ENCODE results near the gene CSMD2.
"Not testable (repeated sequence)": the region's sequence is repeated elsewhere in the genome, so short reads cannot be mapped to it uniquely, and the experiment has no call there.

Gene CSMD2
- total RNA-seq: 0 reads per million in 2 donors

- no peak for DNase-seq
Observed at GRCh38 chr1:34164771-34165391, at the start of gene CSMD2. Gene CSMD2, minus strand, starts transcription at chr1:34165230. Its CDS starts 133 bp downstream, at chr1:34165097.

DNA sequence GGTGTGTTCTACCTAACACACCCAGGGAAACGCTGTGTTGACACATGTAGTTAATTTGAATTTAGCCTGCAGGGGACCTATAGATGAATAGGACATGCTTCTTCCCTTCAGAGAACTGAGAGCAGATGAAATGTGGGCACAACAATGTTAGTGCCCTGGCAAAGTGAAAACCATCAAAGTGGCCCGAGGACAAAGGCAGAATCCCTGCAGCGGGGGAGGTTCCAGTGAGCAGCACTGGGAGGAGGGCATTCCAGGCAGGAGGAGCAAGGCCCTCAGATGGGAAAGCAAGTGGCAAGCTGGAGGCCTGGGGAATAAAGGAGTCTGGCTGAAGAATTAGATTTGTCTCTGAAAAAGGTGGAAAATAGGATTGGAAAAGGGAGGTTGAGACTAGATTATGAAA is 48.9 kb upstream of the CSMD2 start:
- DNase-seq: no peak

DNA sequence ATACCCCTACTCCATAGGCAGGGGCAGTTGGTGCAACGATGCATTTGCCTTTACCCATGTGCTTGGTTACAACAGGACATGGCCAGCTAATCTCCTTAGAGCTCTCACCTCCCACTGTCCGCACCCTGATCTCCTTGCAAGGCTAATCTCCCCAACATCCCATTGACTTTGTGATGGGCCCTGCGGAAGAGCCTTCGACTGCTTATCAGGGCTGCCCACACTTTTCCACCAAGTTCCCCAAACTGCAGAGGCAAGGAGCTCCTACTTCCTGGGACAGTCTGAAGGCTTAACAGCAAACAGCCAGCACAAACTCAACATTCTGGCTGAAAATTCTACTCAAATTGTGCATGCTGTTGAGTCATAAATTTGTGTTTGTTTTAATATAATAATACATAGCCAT is 47.6 kb upstream of the CSMD2 start:
- DNase-seq: no peak

- DNase-seq: no peak
Observed at GRCh38 chr1:34199927-34200326, 34.9 kb upstream of the CSMD2 start.

DNA sequence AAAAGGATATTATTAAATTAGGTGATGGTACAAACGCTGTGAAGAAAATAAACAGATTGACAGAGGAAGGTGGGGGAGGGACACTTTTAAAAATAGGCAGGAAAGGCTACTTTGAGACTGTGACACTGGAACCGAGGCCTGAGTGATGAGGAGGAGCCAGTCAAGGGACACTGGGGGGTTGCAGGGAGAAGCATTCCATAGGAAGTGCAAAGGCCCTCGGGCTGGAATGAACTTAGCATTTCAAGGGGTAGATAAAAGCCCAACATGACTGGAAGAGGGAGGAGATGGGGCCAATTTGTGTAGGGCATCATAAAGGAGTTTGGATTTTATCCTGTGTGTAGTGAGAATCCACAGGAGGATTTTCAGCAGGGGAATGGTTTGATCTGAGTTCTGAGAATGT is 27.6 kb upstream of the CSMD2 start:
- DNase-seq: no peak

DNA sequence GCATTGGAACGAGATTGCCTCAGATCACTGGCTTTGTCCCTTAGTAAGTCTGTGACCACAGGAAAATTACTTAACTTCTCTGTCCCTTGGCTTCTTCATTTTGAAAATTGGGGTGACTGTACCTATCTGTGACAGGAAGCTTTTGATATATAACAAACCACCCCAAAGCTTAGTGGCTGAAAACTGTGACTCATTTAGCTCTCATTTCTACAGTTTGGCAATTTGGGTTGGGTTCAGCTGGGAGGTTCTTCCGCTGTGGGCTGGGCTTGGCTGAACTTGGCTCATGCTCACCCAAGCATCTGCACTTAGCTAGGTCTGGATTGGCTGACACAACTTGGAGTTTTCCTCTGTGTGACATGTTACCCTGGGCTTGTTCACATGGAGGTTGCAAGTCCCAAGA is 25.7 kb upstream of the CSMD2 start:
- no peak for DNase-seq

GRCh38 chr1:34188985-34189384 is 24.0 kb upstream of the CSMD2 start:
- DNase-seq: no peak

GRCh38 chr1:34188418-34188817 is 23.4 kb upstream of the CSMD2 start:
- no peak for DNase-seq

GRCh38 chr1:34186741-34187494 is 21.9 kb upstream of the CSMD2 start:
- DNase-seq: no peak

GRCh38 chr1:34183381-34183780 is 18.4 kb upstream of the CSMD2 start:
- DNase-seq: not testable (repeated sequence)

DNA sequence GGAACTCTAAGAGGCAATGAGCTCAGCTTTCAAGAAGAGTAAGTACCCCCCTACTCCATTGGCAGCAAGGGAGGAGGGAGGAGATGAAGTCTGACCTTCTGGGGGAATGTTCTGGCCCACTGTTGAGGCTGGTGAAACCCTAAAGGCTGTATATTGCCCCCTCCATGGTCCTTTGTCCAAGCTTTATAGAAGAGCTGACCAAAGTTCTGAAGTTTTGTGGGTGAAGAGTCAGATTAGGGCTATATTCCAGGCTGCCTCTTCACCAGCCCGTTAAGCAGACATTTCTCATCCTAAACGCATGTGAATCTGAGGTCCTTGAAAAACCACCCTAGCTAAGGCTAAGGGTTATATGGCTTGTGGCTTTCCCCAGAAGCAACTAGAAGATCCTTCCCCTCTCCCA is 13.0 kb upstream of the CSMD2 start:
- no peak for DNase-seq

- no peak for DNase-seq
Observed at GRCh38 chr1:34176830-34177603, 12.0 kb upstream of the CSMD2 start, which contains the start of gene C1orf94. Gene C1orf94, plus strand, starts transcription at chr1:34176907. Its CDS starts 883 bp downstream, at chr1:34177790.

GRCh38 chr1:34175744-34176143 is 10.7 kb upstream of the CSMD2 start:
- DNase-seq: no peak

DNA sequence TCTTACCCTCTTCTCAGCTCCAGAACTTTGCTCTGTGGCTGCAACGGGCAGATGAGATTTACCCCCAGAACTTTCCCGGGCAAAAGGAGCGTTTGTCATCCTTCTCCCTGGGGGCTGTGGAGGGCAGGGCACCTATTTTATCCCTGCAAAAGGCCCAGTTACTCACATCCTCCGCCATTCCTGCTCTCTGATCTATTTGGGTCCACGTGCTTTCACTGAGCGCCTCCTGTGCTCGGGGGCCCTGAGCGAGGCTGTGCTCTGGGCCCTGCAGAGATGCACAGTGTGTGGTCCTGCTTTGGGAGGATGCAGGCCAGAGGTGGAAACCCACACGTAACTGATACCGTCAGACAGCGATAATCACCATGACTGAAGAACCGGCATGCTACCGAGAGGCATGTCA is 2.4 kb upstream of the CSMD2 start:
- no peak for DNase-seq

- no peak for DNase-seq
Observed at GRCh38 chr1:34166625-34167361, 1.8 kb upstream of the CSMD2 start.

DNA sequence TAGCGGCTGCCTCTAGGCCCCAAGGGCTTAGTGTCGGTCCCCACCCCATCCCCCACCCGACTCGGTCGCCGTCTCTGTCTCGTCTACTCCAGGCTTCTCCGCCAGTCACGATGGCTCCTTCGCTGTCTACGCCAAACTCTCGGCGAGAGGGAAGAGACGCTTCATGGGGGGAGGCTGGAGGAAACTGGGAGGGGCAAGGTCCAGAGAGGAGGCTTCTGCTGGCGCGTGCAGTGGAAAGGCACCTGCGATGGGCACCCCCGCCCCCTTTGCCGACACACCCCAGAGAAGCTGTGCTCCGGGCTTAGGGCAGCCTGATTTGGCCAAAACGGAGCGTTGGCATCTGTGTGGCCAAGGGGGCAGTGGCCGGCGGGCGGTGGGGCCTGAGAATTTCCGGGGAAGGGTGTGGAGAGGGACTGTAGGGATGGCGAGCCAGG is 1.2 kb upstream of the CSMD2 start:
- DNase-seq: no peak

- no peak for DNase-seq
Observed at GRCh38 chr1:34165422-34165921, 442 bp upstream of the CSMD2 start.

DNA sequence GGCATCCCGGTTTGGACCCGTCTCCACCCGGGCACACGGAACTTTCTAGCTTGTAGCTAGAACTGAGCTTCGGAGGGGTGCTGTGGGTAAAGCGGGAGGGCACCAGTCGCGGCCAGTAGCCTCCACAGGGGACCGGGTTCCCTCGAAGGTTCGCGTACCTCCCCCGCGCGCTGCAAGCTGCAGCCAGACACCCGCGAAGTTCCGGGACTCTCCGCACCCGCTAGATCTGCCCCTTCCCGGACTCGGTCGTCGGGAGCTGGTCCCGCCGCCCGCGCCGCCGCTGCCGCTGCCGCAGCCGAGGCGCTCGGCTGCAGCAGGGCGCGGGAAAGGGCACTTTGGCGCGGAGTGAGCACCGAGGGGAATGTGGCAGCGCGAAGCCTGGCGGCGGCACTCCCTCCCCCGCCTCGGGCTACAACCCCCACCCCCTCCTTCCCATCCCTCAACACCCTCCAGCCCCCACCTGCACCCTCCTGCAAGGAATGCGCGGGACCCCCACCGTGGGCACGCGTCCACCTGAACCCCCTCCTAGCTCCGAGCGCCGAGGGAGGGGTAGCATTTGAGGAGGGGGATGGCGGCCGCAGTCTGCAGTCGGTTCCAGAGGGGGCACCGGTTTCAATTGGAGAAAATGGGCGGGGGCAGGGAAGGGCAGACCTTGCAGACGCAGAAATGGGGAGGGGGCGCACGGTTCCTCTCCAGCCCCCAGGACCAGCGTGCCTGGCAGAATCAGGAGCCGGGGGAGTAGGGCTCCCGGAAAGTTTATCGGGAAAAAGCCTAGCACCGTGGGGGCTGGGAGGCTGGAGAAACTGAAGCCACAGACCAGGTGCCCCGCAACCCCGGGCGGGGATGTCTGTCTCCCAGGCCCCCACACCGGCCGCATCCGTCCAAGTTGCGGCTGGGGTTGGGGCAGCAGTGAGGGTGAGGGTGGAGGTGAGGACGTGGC is 968 bp downstream of the CSMD2 start:
- DNase-seq: no peak

DNA sequence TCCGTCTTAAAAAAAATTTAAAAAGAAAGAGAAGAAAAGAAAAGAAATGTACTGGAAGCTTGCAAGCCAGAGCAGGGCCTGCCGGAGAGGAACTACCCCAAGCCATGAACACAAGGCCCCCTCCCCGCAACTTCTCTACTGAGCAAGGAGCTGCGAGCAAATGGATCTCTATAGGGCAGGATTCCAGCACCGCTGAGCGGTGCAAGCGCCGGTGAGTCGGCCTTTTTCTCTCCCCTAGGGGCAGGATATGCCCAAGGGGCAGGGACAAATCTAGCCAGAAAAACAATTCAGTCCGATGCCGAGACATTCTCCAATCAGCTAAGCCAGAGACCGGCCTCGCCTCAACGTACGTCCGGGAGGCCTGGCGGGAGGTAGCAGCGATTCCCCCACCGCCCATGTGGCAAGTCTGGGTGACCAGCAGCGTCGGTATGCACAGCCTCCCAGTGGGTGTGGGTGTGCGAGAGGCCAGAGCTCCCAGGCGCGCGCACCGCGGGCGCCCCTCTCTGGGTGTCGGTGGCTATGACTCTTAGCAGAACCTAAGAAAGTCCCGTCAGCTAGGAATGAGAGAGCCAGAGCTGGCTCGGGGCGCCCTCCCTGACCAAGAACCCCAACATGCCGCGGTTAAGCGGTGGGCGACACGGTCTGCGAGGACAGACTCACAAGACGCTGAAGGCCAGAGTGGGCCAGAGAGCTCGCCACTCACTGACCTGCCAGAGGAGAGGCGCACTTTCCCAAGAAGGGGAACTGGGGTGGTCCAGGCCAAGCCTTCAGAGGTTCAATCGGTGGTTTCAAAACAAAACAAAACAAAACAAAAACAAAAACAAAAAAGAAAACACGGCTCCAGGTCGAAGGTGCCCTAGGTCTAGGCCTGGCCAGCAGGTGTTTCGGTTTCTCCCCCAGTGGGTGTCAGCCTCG is 1.9 kb downstream of the CSMD2 start:
- DNase-seq: no peak

GRCh38 chr1:34156739-34157138 is 8.3 kb downstream of the CSMD2 start:
- DNase-seq: no peak

Data from T-helper 9 cell (primary cell).